Measurements from ENCODE around the gene PNPLA3. TPM values are rescaled to one million over a fixed set of nuclear protein-coding genes. Genes with fewer than 3 reads are reported as not detected.

PNPLA3 gene, protein sequence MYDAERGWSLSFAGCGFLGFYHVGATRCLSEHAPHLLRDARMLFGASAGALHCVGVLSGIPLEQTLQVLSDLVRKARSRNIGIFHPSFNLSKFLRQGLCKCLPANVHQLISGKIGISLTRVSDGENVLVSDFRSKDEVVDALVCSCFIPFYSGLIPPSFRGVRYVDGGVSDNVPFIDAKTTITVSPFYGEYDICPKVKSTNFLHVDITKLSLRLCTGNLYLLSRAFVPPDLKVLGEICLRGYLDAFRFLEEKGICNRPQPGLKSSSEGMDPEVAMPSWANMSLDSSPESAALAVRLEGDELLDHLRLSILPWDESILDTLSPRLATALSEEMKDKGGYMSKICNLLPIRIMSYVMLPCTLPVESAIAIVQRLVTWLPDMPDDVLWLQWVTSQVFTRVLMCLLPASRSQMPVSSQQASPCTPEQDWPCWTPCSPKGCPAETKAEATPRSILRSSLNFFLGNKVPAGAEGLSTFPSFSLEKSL
- 11.4 TPM for total RNA-seq

- peak; percentile 92 for DNase-seq (ENCODE audit: low spot score)
Measured at GRCh38 chr22:43923631-43924464, at the start of gene PNPLA3. PNPLA3 (plus strand) TSS chr22:43923805; CDS start chr22:43923912, 107 bp downstream.

DNA sequence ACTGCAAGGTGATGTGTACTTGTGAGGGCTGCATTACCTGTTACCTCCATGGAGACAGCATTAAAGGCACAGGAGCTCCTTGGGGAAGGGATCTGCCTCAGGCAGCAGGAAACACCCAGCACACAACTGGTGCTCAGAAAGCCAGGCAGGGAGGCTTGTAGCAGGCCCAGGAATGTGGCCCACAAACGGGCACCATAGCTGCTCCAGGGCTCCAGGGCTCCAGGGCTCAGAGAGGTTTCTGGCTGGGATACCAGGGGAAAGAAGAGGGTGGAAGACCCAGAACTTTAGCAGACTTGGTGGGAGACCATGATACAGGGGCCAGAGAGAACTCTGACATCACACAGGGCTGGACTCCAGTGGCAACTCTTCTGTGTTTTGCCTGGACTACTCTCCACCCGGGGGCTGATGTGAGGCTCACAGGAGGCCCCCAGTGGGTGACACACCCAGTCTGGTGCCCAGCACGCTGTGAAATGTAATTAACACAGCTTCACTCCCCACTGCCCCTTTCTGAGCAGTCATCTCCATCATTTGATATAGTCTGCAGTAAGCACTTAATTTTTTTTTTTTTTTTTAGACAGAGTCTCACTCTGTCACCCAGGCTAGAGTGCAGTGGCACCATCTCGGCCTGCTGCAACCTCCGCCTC is 46.6 kb upstream of the PNPLA3 start:
- DNase-seq (ENCODE audit: low spot score): no peak

GRCh38 chr22:43878079-43878795 is 45.4 kb upstream of the PNPLA3 start:
- DNase-seq (ENCODE audit: low spot score): no peak

- no peak for DNase-seq (ENCODE audit: low spot score)
Measured at GRCh38 chr22:43878831-43879550, 44.6 kb upstream of the PNPLA3 start.

- DNase-seq (ENCODE audit: low spot score): no peak
Measured at GRCh38 chr22:43879901-43880540, 43.6 kb upstream of the PNPLA3 start.

DNA sequence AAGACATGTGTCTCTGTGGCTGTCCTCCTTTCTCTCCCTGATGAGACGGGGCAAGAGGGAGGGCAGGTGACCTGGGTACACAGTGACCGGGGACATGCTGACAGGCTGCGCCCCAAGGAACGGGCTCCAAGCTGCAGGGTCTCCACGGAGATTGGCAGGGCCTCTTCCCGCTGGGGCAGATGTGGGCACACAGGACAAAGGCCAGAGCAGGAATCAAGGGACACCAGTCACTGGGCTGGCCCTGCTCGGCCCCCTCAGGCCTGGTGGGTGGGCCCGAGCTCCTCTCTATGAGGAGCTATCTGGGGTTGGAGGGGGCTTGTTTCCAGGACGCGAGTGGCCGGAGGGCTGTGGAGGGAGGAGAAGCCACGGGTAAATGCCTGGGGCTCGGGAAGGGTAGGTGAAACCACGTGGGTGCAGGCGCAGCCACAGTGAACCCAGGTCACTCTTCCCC is 43.0 kb upstream of the PNPLA3 start:
- DNase-seq (ENCODE audit: low spot score): no peak

DNA sequence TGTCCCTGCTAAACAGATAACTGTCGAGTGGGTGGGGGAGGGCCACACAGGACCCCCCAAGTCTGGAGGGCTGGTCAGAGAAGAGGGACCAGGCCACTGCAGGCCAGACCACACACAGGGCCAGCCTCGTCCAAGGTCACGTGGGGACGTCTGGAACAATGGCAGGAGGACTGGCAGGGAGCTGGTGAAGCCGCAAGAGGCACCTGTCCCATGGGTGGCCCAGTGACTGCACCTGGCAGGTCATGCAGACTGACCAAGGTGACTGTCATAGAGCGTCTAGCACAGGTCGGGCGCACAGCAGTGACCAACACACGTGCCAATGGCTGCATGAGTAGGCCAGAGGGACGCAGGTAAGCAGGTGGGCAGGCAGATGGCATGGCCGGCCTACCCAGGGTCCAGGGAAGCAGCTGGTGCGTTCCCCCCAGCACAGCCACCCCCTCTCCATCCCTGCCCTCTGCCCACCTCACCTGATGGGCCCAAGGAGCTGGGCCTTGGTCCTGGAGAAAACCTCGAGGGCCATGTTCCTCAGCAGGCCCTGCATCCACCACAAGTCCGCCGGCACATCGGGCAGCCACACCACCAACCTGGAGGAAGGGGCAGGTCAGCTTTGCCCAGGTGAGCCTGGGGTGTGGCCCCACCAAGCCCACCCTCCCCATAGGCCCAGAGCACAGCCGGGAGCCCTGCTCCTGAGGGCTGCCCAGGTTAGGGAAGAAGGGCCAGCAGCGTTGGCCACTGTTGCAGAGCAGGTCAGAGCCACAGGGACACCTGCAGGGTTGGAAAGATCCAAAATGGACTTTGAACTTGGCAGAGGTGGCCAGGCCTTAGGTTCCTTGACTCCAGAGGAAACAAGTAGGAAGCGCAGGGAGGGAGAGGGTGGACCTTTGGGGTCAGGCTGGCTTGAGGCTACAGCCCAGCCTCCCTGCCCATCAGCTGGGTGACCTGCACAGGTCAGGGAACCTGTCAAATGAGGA is 42.2 kb upstream of the PNPLA3 start:
- peak; percentile 33 for DNase-seq (ENCODE audit: low spot score)

- no peak for DNase-seq (ENCODE audit: low spot score)
Measured at GRCh38 chr22:43882122-43882767, 41.4 kb upstream of the PNPLA3 start.

DNA sequence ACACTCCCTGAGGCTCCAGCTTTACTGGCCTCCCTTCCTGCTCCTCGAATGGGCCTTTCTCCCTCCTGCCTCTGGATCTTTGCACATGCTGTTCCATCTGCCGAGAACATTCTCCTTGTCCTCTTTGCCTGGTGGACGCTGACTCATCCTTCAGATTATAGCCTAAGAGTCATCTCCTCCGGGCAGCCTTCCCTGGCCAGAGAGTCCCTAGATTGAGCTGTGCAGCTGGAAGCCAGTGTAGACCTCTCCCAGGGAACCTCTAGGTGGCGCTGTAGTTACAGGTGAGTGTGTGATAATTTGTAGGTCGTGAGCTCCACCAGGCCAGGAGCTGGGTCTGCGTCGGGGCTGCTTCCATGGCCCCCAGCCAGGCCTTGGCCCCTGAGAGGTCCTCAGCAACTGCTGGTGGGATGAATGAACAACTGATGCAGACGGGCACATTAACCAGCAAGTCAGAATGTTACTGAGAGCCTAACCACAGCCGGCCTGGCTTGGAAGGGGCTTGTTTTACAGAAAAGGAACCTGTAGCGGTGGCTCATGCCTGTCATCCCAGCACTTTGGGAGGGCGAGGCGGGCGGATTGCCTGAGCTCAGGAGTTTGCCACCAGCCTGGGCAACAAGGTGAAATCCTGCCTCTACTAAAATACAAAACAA is 40.5 kb upstream of the PNPLA3 start:
- DNase-seq (ENCODE audit: low spot score): peak; percentile 46

- no peak for DNase-seq (ENCODE audit: low spot score)
Measured at GRCh38 chr22:43883719-43884415, 39.7 kb upstream of the PNPLA3 start.

DNA sequence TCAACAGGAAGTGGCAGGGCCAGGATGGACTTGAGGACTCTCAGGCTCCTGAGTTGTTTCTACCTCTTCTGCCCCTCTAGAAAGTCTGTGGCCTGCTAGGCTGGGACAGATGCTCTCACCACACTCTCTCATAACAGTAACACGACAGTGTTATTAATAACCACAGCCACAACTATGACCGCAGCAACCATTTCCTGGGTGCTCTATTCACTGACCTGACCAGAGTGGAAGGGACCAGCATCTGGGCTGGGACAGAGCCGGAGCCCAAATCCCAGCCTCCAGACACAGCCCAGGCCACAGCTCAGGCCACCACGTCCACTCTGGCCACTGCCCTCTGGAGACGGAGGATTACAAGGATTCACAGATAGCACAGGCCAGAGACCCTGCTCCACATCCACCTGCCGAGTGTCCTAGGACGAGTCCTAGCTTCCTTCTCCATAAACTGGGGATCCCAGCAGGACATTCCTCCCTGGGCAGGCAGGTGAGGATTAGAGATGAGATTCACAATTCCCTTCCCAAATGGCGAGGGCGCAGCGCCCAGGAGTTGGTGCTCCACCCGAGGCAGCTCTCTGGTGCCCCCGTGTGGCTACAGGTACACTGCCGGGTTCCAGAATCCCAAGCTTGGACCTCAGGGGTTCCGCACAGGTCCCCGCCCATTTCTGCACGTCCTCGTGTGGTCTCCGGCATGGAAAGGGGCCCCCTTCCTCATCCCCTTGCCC is 38.8 kb upstream of the PNPLA3 start:
- peak; percentile 50 for DNase-seq (ENCODE audit: low spot score)

DNA sequence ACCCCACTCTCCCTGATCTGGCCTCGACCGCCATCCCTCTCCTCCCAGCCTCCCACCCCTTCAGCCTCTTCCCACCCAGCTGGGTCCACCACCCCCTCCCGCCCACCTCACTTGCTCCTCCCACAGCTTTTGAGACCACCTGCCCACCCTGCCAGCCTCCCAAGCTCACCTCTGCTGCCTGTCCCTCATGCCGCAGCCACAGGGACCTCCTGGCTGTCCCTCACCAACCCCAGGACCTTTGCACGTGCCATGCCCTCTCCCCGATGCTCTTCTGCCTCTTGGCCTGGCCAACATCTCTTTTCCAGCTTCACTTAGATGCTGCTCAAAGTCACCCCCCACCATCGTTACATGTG is 38.3 kb upstream of the PNPLA3 start:
- DNase-seq (ENCODE audit: low spot score): no peak

GRCh38 chr22:43885786-43886185 is 37.8 kb upstream of the PNPLA3 start:
- DNase-seq (ENCODE audit: low spot score): no peak

- no peak for DNase-seq (ENCODE audit: low spot score)
Measured at GRCh38 chr22:43886231-43886630, 37.4 kb upstream of the PNPLA3 start.

GRCh38 chr22:43887391-43887790 is 36.2 kb upstream of the PNPLA3 start:
- DNase-seq (ENCODE audit: low spot score): no peak

- DNase-seq (ENCODE audit: low spot score): no peak
Measured at GRCh38 chr22:43888740-43889139, 34.9 kb upstream of the PNPLA3 start.

Measured in mucosa of gallbladder (tissue), 1 donor.